Limb (tissue), 2 donors: ENCODE results near the gene KRTAP5-11.

ENCODE experiments used
- DNase-seq, 2 donors: peaks; one replicate each; pipeline ENCODE4 v3.0.0-alpha.2; 2016; ENCODE audit errors: extremely low spot score in 2 of 2

KRTAP5-11 gene

GRCh38 chr11:71532036-71532610, 50.6 kb downstream of the KRTAP5-11 start:
- no peak for DNase-seq
